ENCODE results near the gene IPMK. TPM values are rescaled to one million over a fixed set of nuclear protein-coding genes. Genes with fewer than 3 reads are reported as not detected.
"Not testable (repeated sequence)": the region's sequence is repeated elsewhere in the genome, so short reads cannot be mapped to it uniquely, and the experiment has no call there.

Gene IPMK
- total RNA-seq, 2 donors from 2014 or later: 5.7 to 10.1 TPM

DNA sequence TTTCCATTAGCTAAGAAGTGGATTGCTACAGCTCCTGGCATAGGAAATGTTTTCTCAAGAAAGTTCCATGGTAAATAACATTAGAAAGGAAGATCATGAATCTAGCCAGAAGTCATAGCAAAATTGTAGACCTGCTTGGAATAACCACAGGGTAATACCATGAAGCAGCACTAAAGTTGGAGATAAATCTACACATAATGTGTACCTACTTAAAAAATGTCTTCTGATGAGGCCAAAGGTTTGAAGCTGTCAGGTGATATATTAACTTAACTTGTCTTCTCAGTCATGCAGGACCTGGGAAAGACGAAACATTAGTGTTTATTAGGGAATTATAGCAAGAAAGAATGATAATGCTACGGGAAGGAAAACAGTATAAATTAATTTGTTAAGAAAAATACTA lies 7.6 kb upstream of the IPMK start:
- Mint-ChIP-seq H3K9me3 (no peaks in the 10 kb centered on the region), H3K36me3 (peaks cover 4 to 30% of the 10 kb centered on the region in 2 donors), H3K27ac (no peak overlapping the region)
- no peak for ATAC-seq
- no peak for DNase-seq (ENCODE audit: low spot score in 2 of 2)

DNA sequence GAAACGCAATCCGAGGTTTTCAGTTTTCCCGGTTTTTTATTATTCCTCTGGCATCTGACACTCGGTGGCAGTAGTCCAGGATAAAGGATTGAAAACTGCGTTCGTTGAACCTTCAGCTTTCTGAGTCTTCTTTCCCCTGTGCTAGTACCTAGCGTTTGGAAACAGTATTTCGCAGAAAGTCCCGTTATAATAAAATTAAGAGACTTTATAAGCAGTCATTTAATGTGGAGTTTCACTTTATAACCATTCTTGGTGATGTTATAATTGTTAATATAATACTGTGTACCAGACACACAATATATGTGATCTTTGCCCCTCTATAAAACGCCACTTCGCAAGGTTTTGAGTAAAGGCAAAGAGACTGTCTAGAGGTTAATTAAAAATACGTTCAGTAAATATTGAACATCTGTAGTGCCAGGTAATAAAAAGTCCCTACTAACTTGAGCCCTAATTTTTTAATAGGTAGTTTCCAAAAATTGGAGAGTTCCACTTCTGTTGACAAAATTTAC lies 2.1 kb upstream of the IPMK start:
- ATAC-seq: no peak
- Mint-ChIP-seq H3K9me3 (no peaks in the 10 kb centered on the region), H3K36me3 (peaks cover 18 to 26% of the 10 kb centered on the region in 2 donors), H3K27ac (peak overlapping the region; percentile 97 to 99)
- DNase-seq (ENCODE audit: low spot score in 2 of 2): no peak

- Mint-ChIP-seq H3K36me3 (peaks cover 18 to 26% of the 10 kb centered on the region in 2 donors), H3K9me3 (no peaks in the 10 kb centered on the region), H3K27ac (peak within 1 kb of the TSS; percentile 97 to 99)
- ATAC-seq (peak; percentile 73 to 75), DNase-seq (ENCODE audit: low spot score in 2 of 2) (peak; percentile 94)
Observed at GRCh38 chr10:58268946-58269781, 1.5 kb upstream of the IPMK start, which contains the start of gene CISD1. CISD1 (plus strand) TSS chr10:58269162; CDS start chr10:58269274, 112 bp downstream.

DNA sequence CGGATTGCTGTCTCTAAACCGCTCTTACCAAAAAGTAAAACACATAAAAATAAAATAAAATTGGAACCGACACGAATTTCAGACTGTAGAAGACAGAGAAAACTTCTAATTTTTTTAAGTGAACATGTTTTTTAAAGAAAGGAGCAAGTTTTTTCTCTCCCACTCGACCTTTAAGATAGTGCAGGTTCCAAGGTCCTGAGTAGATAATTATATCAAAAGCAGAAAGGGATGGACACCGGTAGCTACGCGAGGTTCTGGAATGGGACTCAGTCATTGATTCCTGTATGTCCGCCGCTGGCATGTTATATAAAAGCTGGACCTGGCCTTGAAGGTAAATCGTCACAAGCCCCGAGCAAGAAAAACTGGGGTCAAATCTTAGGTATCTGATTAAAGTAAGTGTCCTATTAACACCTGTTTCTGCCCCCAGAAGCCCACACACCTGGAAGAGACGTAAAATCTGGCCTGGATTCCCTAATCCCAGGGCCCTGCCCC lies 806 bp upstream of the IPMK start:
- H3K9me3 Mint-ChIP-seq: no peaks in the 10 kb centered on the region
- ATAC-seq: peak in 1 of 2 donors; percentile 1
- H3K27ac Mint-ChIP-seq: peak overlapping the region; percentile 97 to 99
- peaks cover 18 to 28% of the 10 kb centered on the region in 2 donors for H3K36me3 Mint-ChIP-seq
- DNase-seq (ENCODE audit: low spot score in 2 of 2): no peak

DNA sequence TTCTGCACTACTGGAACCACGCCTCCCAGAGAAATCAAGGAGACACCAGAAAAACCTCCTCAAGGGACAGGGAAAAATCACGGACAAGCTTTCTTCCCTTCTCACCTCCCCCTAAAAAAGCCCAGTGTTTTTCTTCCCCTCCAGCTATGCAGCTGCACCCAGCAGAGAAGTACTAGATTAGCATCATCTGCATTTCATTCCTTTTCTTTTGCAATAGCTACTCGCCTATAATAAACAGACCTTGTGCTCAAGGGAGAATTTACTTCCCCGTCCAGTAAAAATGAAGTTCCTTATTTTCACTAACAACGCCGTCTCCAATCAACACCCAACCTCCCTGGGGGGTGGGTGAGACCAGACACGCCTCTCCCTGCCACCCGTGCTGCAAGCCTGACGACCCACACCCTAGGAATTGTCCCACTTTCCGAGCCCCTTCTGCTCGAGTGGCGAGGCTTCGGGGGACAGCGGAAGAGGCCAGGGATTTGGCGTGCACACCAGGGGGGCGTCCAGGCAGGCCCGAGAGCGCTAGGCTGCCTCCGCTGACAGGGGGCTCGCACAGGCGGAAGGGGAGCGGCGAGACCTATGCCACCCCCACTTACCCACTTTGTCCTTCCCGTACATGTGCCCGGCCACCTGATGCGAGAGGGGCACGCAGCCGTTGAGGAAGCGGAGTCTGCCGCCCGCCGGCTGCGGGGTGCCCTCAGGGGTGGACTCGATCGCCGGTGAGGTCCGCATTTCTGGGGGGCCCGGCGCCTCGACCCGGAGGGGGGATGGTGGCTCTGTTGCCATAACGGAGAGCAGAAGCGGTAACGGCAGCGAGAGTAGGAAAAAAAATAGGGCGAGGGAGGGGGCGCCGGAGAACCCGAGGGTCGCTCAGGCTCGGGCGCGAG lies 625 bp downstream of the IPMK start:
- ATAC-seq (peak; percentile 4), DNase-seq (ENCODE audit: low spot score in 2 of 2) (peak in 1 of 2 donors; percentile 45)
- peak overlapping the region; percentile 98 to 99 for H3K27ac Mint-ChIP-seq
- H3K9me3 Mint-ChIP-seq: no peaks in the 10 kb centered on the region
- peaks cover 18 to 27% of the 10 kb centered on the region in 2 donors for H3K36me3 Mint-ChIP-seq

DNA sequence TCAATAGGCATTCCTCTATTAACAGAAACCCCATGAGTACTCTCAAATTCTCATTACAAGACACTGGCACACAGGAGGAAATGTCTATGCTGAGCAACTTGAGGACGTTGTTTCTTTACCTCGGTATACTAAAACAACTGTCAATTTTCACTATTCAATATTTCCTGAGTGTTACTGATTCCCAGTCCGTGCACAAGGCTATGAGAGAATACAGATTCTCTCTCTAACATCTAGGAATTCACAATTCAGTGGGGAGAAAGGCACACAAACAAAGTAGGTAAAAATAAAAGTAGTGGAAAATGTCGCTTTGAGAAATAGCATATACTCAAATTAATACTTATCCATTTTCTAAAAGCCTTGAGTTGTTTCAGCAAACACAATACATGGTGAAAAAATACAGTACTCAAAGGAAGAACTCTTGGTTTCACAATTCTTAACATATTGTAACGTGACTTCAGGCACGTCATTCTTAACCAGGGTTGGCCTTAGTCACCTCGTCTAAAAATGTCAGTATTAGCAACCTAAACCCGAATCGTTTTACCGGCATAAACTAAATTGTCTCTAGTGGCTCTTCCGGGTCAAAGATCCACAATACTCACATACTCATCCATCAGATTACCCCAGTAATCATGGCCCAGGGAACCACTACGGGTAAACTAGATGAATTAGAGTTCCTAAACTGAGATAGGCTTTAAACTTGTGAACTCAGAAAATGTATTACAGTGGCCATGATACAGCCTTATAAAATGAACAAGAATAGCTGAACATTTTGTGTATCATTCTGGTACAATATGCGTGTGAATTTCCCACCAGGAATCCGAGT lies 1.5 kb downstream of the IPMK start:
- Mint-ChIP-seq H3K36me3 (peaks cover 18 to 26% of the 10 kb centered on the region in 2 donors), H3K27ac (peak overlapping the region; percentile 98 to 99), H3K9me3 (no peaks in the 10 kb centered on the region)
- peak; percentile 46 to 52 for ATAC-seq
- DNase-seq (ENCODE audit: low spot score in 2 of 2): peak in 1 of 2 donors; percentile 12

DNA sequence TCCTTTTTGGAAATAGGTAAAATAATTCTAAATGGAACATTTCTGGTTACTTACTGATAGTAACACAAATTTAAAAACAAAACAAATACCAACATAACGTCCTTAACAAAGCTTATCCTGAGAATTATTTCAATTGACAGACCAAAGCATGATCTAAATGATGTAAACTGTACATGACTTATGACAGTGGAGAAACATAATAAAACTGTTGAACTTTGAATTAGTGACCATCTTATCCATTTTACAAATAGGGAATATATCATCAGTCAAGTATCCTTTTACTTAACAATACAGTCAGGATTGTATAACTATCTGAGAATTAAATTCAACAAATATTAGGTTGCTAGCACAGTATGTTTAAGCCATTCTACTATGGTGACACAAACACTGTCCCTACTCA lies 2.4 kb downstream of the IPMK start:
- DNase-seq (ENCODE audit: low spot score in 2 of 2) (no peak), ATAC-seq (no peak)
- H3K36me3 Mint-ChIP-seq: peaks cover 18 to 31% of the 10 kb centered on the region in 2 donors
- H3K9me3 Mint-ChIP-seq: no peaks in the 10 kb centered on the region
- no peak overlapping the region for H3K27ac Mint-ChIP-seq

DNA sequence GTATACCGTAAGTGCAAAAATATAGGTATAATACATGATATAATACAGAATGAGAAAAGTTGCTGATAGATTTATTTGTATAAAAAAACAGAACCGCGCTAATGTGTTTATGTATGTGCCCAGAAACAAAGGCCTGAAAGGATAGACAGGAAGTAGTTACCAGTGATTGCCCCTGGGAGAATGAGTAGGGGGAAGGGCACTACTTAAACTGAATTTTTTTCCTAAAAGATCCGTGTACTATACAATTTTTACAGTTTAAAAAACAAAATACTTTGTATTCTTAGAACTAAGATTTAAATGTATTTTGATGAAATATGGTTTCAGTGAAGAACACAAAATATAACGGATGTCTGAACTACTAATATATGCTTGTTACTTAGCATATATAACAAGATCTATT lies 2.9 kb downstream of the IPMK start:
- H3K36me3 Mint-ChIP-seq: peaks cover 18 to 31% of the 10 kb centered on the region in 2 donors
- no peak for ATAC-seq
- H3K27ac Mint-ChIP-seq: peak overlapping the region in 1 of 2 donors; percentile 74
- DNase-seq (ENCODE audit: low spot score in 2 of 2): no peak
- H3K9me3 Mint-ChIP-seq: no peaks in the 10 kb centered on the region

- ATAC-seq (no peak), DNase-seq (ENCODE audit: low spot score in 2 of 2) (no peak)
- Mint-ChIP-seq H3K9me3 (no peaks in the 10 kb centered on the region), H3K36me3 (peaks cover 12 to 33% of the 10 kb centered on the region in 2 donors), H3K27ac (no peak overlapping the region)
Observed at GRCh38 chr10:58262766-58263165, 4.9 kb downstream of the IPMK start.

- no peak for ATAC-seq
- H3K9me3 Mint-ChIP-seq: no peaks in the 10 kb centered on the region
- H3K27ac Mint-ChIP-seq: no peak overlapping the region
- peaks cover 0 to 40% of the 10 kb centered on the region in 2 donors for H3K36me3 Mint-ChIP-seq
- DNase-seq (ENCODE audit: low spot score in 2 of 2): no peak
Observed at GRCh38 chr10:58260334-58260733, 7.4 kb downstream of the IPMK start.

GRCh38 chr10:58258977-58259692 lies 8.6 kb downstream of the IPMK start:
- ATAC-seq (no peak), DNase-seq (ENCODE audit: low spot score in 2 of 2) (no peak)
- Mint-ChIP-seq H3K27ac (no peak overlapping the region), H3K9me3 (peaks cover 2% of the 10 kb centered on the region in 2 donors), H3K36me3 (peaks cover 11 to 52% of the 10 kb centered on the region in 2 donors)

- not testable (repeated sequence) for DNase-seq (ENCODE audit: low spot score in 2 of 2); H3K9me3 Mint-ChIP-seq; ATAC-seq
- Mint-ChIP-seq H3K27ac (peak overlapping the region in 1 of 2 donors; percentile 88), H3K36me3 (peaks cover 20 to 60% of the 10 kb centered on the region in 2 donors)
Observed at GRCh38 chr10:58256013-58256780, 11.5 kb downstream of the IPMK start.

DNA sequence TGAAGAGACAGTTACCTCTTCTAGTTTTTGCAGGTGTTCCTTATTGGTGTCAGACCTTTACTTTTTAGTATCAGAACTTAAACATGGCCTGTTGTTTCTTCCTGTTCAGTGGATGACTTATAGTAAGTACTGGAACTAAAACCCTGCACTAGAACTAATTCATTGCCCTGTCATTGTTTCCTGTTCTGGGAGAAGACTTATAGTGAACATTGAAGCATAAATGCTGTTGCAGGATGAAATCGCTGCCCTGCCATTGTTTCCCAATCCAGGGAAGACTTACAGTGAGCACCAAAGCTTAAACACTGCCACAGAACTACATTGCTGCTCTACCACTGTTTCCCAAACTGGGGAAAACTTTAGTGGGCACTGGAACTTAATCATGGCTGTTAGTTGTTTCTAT lies 13.1 kb downstream of the IPMK start:
- H3K27ac Mint-ChIP-seq: no peak overlapping the region
- peaks cover 20 to 64% of the 10 kb centered on the region in 2 donors for H3K36me3 Mint-ChIP-seq
- peaks cover 5 to 9% of the 10 kb centered on the region in 2 donors for H3K9me3 Mint-ChIP-seq

DNA sequence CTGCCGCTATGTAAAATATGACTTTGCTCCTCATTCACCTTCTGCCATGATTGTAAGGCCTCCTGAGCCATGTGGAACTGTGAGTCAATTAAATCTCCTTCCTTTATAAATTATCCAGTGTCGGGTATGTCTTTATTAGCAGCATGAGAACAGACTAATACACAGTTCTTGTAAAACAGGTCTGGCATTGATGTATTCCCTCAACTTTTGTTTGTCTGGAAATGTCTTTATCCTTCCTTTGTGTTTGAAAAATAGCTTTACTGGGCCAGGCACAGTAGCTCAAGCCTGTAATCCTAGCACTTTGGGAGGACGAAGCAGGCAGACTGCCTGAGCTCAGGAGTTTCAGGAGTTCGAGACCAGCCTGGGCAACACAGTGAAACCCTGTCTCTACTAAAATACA lies 14.5 kb downstream of the IPMK start:
- H3K27ac Mint-ChIP-seq: no peak overlapping the region
- ATAC-seq (no peak), DNase-seq (ENCODE audit: low spot score in 2 of 2) (no peak)
- peaks cover 24 to 64% of the 10 kb centered on the region in 2 donors for H3K36me3 Mint-ChIP-seq
- peaks cover 9 to 17% of the 10 kb centered on the region in 2 donors for H3K9me3 Mint-ChIP-seq

More for the DNA sequence above, 13.1 kb downstream of the IPMK start:
- no peak for ATAC-seq
- DNase-seq (ENCODE audit: low spot score in 2 of 2): no peak

DNA sequence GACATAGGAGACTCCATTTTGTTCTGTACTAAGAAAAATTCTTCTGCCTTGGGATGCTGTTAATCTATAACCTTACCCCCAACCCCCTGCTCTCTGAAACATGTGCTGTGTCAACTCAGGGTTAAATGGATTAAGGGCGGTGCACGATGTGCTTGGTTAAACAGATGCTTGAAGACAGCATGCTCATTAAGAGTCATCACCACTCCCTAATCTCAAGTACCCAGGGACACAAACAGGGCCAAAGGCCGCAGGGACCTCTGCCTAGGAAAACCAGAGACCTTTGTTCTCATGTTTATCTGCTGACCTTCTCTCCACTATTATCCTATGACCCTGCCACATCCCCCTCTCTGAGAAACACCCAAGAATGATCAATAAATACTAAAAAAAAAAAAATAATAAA lies 23.0 kb downstream of the IPMK start:
- DNase-seq (ENCODE audit: low spot score in 2 of 2); ATAC-seq; H3K27ac Mint-ChIP-seq: not testable (repeated sequence)
- Mint-ChIP-seq H3K9me3 (peaks cover 4 to 11% of the 10 kb centered on the region in 2 donors), H3K36me3 (peaks cover 5 to 40% of the 10 kb centered on the region in 2 donors)
